HepG2 (cell line): ENCODE data around the gene TTLL1. TPM values are rescaled to one million over a fixed set of nuclear protein-coding genes. Genes with fewer than 3 reads are reported as not detected.

Experiments used
- HDAC2 ChIP-seq: sonication (generic); formaldehyde crosslinking; IDR thresholded peaks from 2 replicates; pipeline ENCODE4 v1.4.0; 2020; ENCODE audit warnings: missing genetic modification reagents
- HNRNPLL ChIP-seq: fragments of 200-400 bp; formaldehyde crosslinking; IDR thresholded peaks from 2 replicates; pipeline ENCODE4 v1.6.1; 2017; ENCODE audit warnings: mild to moderate bottlenecking, low read depth, low read length; ENCODE audit not compliant: poor library complexity, severe bottlenecking
- HNRNPUL1 ChIP-seq: fragments of 200-400 bp; formaldehyde crosslinking; IDR thresholded peaks from 2 replicates; pipeline ENCODE4 v1.6.1; 2017; ENCODE audit warnings: low read depth, mild to moderate bottlenecking, low read length, moderate library complexity
- KDM3A ChIP-seq: IDR thresholded peaks from 2 replicates; pipeline ENCODE4 v1.6.1; 2018; ENCODE audit warnings: low read depth, missing compliant biosample characterization
- NFIB ChIP-seq: sonication (generic); formaldehyde crosslinking; IDR thresholded peaks from 2 replicates; pipeline ENCODE4 v1.9.0; 2021; ENCODE audit warnings: missing genetic modification reagents, mild to moderate bottlenecking, borderline replicate concordance
- PAXIP1 ChIP-seq: sonication (generic); formaldehyde crosslinking; conservative IDR thresholded peaks from 2 replicates; pipeline ENCODE4 v1.4.0; 2020; ENCODE audit warnings: mild to moderate bottlenecking, missing genetic modification reagents, moderate library complexity
- SMAD9 ChIP-seq: sonication (generic); formaldehyde crosslinking; IDR thresholded peaks from 2 replicates; pipeline ENCODE4 v1.5.1; 2020; ENCODE audit warnings: mild to moderate bottlenecking, missing genetic modification reagents
- SNAI1 ChIP-seq: sonication (generic); formaldehyde crosslinking; IDR thresholded peaks from 2 replicates; pipeline ENCODE4 v1.5.0; 2020; ENCODE audit warnings: mild to moderate bottlenecking, missing genetic modification reagents, borderline replicate concordance
- SOX6 ChIP-seq, 2 experiments: fragments of 450-650 bp in 1 of 2; sonication (generic) in 1 of 2; formaldehyde crosslinking in 1 of 2; IDR thresholded peaks; 2 replicates each; pipeline versions ENCODE4 v1.4.0 to v1.6.1; 2017 to 2020; ENCODE audit warnings: antibody characterized with exemption in 1 of 2, mild to moderate bottlenecking in 1 of 2, missing genetic modification reagents in 1 of 2
- ZFP41 ChIP-seq: sonication (generic); formaldehyde crosslinking; IDR thresholded peaks from 2 replicates; pipeline ENCODE4 v1.4.0; 2020; ENCODE audit warnings: mild to moderate bottlenecking, missing genetic modification reagents, borderline replicate concordance
- ZNF101 ChIP-seq: sonication (generic); formaldehyde crosslinking; IDR thresholded peaks from 2 replicates; pipeline ENCODE4 v1.4.0; 2020; ENCODE audit warnings: mild to moderate bottlenecking, low read depth, missing genetic modification reagents, borderline replicate concordance
- ZNF142 ChIP-seq: sonication (generic); formaldehyde crosslinking; IDR thresholded peaks from 2 replicates; pipeline ENCODE4 v1.4.0; 2020; ENCODE audit warnings: missing genetic modification reagents
- ZNF24 ChIP-seq: fragments of 450-650 bp; IDR thresholded peaks from 2 replicates; pipeline ENCODE4 v1.6.1; 2017; ENCODE audit warnings: antibody characterized with exemption, mild to moderate bottlenecking
- ZNF333 ChIP-seq: sonication (generic); formaldehyde crosslinking; IDR thresholded peaks from 2 replicates; pipeline ENCODE4 v1.4.0; 2020; ENCODE audit warnings: mild to moderate bottlenecking, missing genetic modification reagents, borderline replicate concordance
- ZNF383 ChIP-seq: sonication (generic); formaldehyde crosslinking; IDR thresholded peaks from 2 replicates; pipeline ENCODE4 v1.4.0; 2020; ENCODE audit warnings: missing genetic modification reagents, mild to moderate bottlenecking, borderline replicate concordance
- ZNF446 ChIP-seq: sonication (generic); formaldehyde crosslinking; IDR thresholded peaks from 2 replicates; pipeline ENCODE4 v1.5.0; 2020; ENCODE audit warnings: mild to moderate bottlenecking, missing genetic modification reagents
- ZNF530 ChIP-seq: sonication (generic); formaldehyde crosslinking; IDR thresholded peaks from 2 replicates; pipeline ENCODE4 v1.5.0; 2020; ENCODE audit warnings: low read depth, mild to moderate bottlenecking, missing genetic modification reagents
- ZNF670 ChIP-seq: sonication (generic); formaldehyde crosslinking; IDR thresholded peaks from 2 replicates; pipeline ENCODE4 v1.8.0; 2022; ENCODE audit warnings: mild to moderate bottlenecking, missing genetic modification reagents, borderline replicate concordance
- ZNF773 ChIP-seq: sonication (generic); formaldehyde crosslinking; IDR thresholded peaks from 2 replicates; pipeline ENCODE4 v1.4.0; 2020; ENCODE audit warnings: missing genetic modification reagents, borderline replicate concordance
- ZNF782 ChIP-seq: sonication (generic); formaldehyde crosslinking; IDR thresholded peaks from 2 replicates; pipeline ENCODE4 v1.4.0; 2020; ENCODE audit warnings: missing genetic modification reagents, mild to moderate bottlenecking, borderline replicate concordance
- ZNF839 ChIP-seq: sonication (generic); formaldehyde crosslinking; IDR thresholded peaks from 2 replicates; pipeline ENCODE4 v1.4.0; 2020; ENCODE audit warnings: missing genetic modification reagents, mild to moderate bottlenecking, borderline replicate concordance
- polyA plus RNA-seq, 8 experiments: library from polyadenylated mRNA; depleted of rRNA in 3 of 8; stranded (reverse) in 7 of 8; unstranded in 1 of 8; fragments of >200 nt; fragmentation: Illumina TruSeq in 4 of 8; extraction: Trizol in 4 of 8; gene quantifications; 2 replicates each; pipeline versions ENCODE4 v1.2.1 to v1.2.3, GENCODE V29; 2011 to 2016; ENCODE audit warnings: low read depth in 4 of 8, missing spikeins in 1 of 8, mixed read lengths in 1 of 8; ENCODE audit not compliant: insufficient read depth in 1 of 8
- total RNA-seq, 5 experiments: library from RNA; depleted of rRNA; stranded (reverse); fragments of >200 nt; fragmentation: Illumina TruSeq; extraction: Trizol; gene quantifications; 2 replicates each; pipeline ENCODE4 v1.2.3, GENCODE V29; 2016; ENCODE audit warnings: low read depth in 1 of 5

Gene TTLL1
- total and polyA plus RNA-seq, 2 of the 13 experiments (the other 11 are each of a cell fraction or from before 2014, with no cell fraction given): 1.6 to 5.3 TPM

GRCh38 chr22:42994917-42995562, 94.2 kb downstream of the TTLL1 start (continued):
- TF ChIP-seq ZNF333: no peak
- TF ChIP-seq NFIB: no peak
- TF ChIP-seq KDM3A (CRISPR knock-in tag): 0 out of 2 replicates have a peak, but pooled peaks have one; percentile 18
- TF ChIP-seq ZNF101 (CRISPR knock-in tag): no peak
- no peak for TF ChIP-seq ZFP41 (CRISPR knock-in tag)
- TF ChIP-seq HNRNPUL1: no peak
- TF ChIP-seq ZNF24: 0 out of 2 replicates have a peak, but pooled peaks have one; percentile 8
- no peak for TF ChIP-seq ZNF383 (CRISPR knock-in tag)
- peak; percentile 68 for TF ChIP-seq ZNF670 (CRISPR knock-in tag)
- no peak for TF ChIP-seq ZNF839 (CRISPR knock-in tag)
- no peak for TF ChIP-seq SNAI1 (CRISPR knock-in tag)
- no peak for TF ChIP-seq ZNF782 (CRISPR knock-in tag)
- no peak for TF ChIP-seq SOX6 (IDR thresholded peaks at IDR 0.05)
- TF ChIP-seq SOX6 (CRISPR knock-in tag; IDR thresholded peaks at IDR 0.05): peak; percentile 87
- no peak for TF ChIP-seq HNRNPLL
- TF ChIP-seq HDAC2 (CRISPR knock-in tag): peak; percentile 74; the same call in 1 of the 2 replicates
- no peak for TF ChIP-seq ZNF446
- TF ChIP-seq ZNF773 (CRISPR knock-in tag): no peak
- TF ChIP-seq ZNF142: no peak
- no peak for TF ChIP-seq SMAD9
- TF ChIP-seq PAXIP1 (CRISPR knock-in tag): peak; percentile 85
- no peak for TF ChIP-seq ZNF530 (CRISPR knock-in tag)
